ENCODE data around the gene RHBDF2. TPM values are rescaled to one million over a fixed set of nuclear protein-coding genes. Genes with fewer than 3 reads are reported as not detected.

Gene RHBDF2
- total RNA-seq, 1 experiment from 2014 or later, result 39.6 TPM

DNA sequence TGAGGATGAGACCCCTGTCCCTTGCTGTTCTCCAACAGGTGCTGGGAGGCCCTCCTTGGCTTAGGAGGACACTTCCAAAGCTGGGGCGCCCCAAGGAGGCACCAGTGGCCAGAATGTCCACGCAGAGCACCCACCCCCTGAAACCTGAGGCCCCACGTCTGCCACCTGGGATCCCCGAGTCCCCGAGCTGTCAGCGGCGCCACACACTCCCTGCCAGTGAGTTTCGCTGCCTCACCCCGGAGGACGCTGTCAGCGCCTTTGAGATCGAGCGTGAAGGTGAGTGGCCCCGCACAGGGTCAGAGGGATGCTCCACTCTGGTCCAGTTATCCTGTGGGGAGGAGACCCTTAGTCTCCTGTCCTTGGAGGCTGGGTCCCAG lies 32.6 kb downstream of the RHBDF2 start:
- intact Hi-C loops (cut with micrococcal nuclease; ENCODE audit: unreplicated experiment), result loop anchor here (10.0 kb wide), 2 partner anchors 246 to 596 kb away; partner anchors contain the start of gene MXRA7
- no peaks in the 10 kb centered on the region for H3K9me3 ChIP-seq (ENCODE audit: insufficient read depth, low read depth)
- POLR2A ChIA-PET (ENCODE audit: unreplicated experiment), result no interaction called here
- no peak overlapping the region for H2AFZ ChIP-seq
- H3K4me2 ChIP-seq, result no peak overlapping the region
- CTCF ChIA-PET, result no interaction called here
- no peaks in the 10 kb centered on the region for H3F3A ChIP-seq (ENCODE audit: insufficient read depth, low read depth)
- no peak overlapping the region for H3K27ac ChIP-seq
- no peaks in the 10 kb centered on the region for H3K79me2 ChIP-seq (ENCODE audit: low read depth)
- H3K27me3 ChIP-seq (ENCODE audit: insufficient read depth, low read depth), result no peaks in the 10 kb centered on the region
- BruUV-seq (replicated peaks), result no TSS peak
- no peak for DNase-seq
- no peak overlapping the region for H3K4me3 ChIP-seq
- TF ChIP-seq, protein P1, sequence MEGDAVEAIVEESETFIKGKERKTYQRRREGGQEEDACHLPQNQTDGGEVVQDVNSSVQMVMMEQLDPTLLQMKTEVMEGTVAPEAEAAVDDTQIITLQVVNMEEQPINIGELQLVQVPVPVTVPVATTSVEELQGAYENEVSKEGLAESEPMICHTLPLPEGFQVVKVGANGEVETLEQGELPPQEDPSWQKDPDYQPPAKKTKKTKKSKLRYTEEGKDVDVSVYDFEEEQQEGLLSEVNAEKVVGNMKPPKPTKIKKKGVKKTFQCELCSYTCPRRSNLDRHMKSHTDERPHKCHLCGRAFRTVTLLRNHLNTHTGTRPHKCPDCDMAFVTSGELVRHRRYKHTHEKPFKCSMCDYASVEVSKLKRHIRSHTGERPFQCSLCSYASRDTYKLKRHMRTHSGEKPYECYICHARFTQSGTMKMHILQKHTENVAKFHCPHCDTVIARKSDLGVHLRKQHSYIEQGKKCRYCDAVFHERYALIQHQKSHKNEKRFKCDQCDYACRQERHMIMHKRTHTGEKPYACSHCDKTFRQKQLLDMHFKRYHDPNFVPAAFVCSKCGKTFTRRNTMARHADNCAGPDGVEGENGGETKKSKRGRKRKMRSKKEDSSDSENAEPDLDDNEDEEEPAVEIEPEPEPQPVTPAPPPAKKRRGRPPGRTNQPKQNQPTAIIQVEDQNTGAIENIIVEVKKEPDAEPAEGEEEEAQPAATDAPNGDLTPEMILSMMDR (conservative IDR thresholded peaks at IDR 0.05), result no peak
- no peak for TF ChIP-seq EZH2 (IDR thresholded peaks at IDR 0.05; ENCODE audit: low read depth)
- H3K9me2 ChIP-seq (ENCODE audit: insufficient read depth), result no peaks in the 10 kb centered on the region
- H3K36me3 ChIP-seq (ENCODE audit: low read depth), result no peaks in the 10 kb centered on the region
- H4K20me1 ChIP-seq (ENCODE audit: insufficient read depth), result no peaks in the 10 kb centered on the region
- H3K4me1 ChIP-seq (replicated peaks; ENCODE audit: insufficient read depth), result no peaks in the 10 kb centered on the region

DNA sequence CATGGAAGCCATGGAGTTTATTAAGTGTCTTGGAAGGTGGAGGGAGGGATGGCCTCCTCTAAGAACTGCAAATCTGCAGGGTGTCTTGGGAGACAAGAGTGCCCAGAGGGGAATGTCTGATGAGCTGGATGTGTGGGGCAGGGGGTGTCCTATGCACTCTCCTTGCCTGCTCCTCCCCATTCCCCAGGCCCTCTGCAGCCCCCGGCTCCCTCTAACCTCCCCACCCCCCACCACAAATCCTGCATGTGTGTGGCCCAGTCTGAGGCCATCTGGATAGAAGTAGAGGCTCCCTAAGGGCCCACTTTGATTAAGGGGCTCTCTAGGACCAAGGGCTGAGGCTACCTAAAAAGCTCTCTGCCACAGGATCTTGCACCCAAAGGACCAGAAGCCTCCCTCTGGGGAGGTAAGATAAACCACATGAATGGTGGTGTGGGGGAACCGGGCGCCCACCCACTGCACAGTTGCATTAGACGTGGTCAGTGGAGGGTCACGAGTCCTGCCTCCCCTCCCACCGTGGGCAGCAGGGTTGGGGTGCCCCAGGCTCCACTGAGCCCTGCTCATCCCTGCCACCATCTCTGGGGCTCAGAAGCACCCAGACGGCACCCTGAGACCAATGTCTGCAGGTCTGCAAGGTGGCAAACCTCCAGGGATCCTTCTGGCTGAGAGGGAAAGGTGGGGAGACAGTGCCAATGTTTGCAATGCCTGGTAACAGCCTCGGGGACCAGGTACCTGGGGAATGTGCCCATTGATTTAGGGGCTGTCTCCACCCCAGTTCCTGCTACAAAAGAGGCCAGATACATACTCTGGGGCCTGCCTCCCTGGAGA lies 33.2 kb downstream of the RHBDF2 start:
- H3K4me1 ChIP-seq (replicated peaks; ENCODE audit: insufficient read depth), result no peaks in the 10 kb centered on the region
- H3K9me2 ChIP-seq (ENCODE audit: insufficient read depth), result no peaks in the 10 kb centered on the region
- H4K20me1 ChIP-seq (ENCODE audit: insufficient read depth), result no peaks in the 10 kb centered on the region
- CTCF ChIA-PET, result interaction anchor here (0.7 kb wide), 1 partner anchor 9 kb away, joined by 3 read pairs; no protein-coding TSS in a partner anchor
- DNase-seq, result no peak
- intact Hi-C loops (cut with micrococcal nuclease; ENCODE audit: unreplicated experiment), result loop anchor here (1.0 to 10.0 kb wide), 3 partner anchors 79 to 597 kb away; partner anchors contain the start of gene MXRA7
- no peak overlapping the region for H3K4me2 ChIP-seq
- no TSS peak for BruUV-seq (replicated peaks)
- H3K27ac ChIP-seq, result no peak overlapping the region
- H3K79me2 ChIP-seq (ENCODE audit: low read depth), result no peaks in the 10 kb centered on the region
- H3K27me3 ChIP-seq (ENCODE audit: insufficient read depth, low read depth), result no peaks in the 10 kb centered on the region
- H2AFZ ChIP-seq, result no peak overlapping the region
- H3F3A ChIP-seq (ENCODE audit: insufficient read depth, low read depth), result no peaks in the 10 kb centered on the region
- H3K9me3 ChIP-seq (ENCODE audit: insufficient read depth, low read depth), result no peaks in the 10 kb centered on the region
- no peak overlapping the region for H3K4me3 ChIP-seq
- H3K36me3 ChIP-seq (ENCODE audit: low read depth), result no peaks in the 10 kb centered on the region
- POLR2A ChIA-PET (ENCODE audit: unreplicated experiment), result no interaction called here
- no peak for TF ChIP-seq EZH2 (IDR thresholded peaks at IDR 0.05; ENCODE audit: low read depth)
- TF ChIP-seq, protein P1 (conservative IDR thresholded peaks at IDR 0.05), result no peak

DNA sequence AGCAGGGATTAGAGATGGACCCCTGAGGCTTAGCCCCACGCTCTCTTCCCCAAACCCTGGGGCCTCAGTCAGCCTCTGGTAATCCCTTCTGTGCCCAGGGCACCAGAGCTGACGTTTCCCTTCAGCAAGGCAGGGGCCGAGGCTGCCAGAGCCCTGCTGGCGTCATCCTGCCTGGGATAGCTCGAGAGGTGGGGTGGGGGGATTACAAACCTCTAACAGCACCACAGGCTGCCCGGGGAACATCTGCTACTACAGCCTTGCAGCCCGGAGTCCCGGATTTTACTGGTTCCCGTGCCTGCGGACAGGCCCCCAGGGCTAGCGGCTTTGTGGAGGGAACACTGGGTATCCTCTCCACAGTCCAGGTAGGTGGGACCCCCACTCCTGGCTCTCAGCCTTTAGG lies 33.9 kb downstream of the RHBDF2 start, which contains the start of gene AANAT:
Gene AANAT (plus strand): TSS at position 238 of the 400 bp plus-strand sequence. CDS start 1,144 bp downstream, outside the sequence.
- POLR2A ChIA-PET (ENCODE audit: unreplicated experiment), result interaction anchor here (0.6 kb wide), 1 partner anchor 50 kb away, joined by 3 read pairs; no protein-coding TSS in a partner anchor
- no peak within 1 kb of the TSS for H3K4me2 ChIP-seq
- intact Hi-C loops (cut with micrococcal nuclease; ENCODE audit: unreplicated experiment), result loop anchor here (1.0 to 10.0 kb wide), 3 partner anchors 80 to 597 kb away; partner anchors contain the start of gene MXRA7

More for the DNA sequence above, 33.9 kb downstream of the RHBDF2 start, which contains the start of gene AANAT:
- BruUV-seq (replicated peaks), result no TSS peak
- no peaks in the 10 kb centered on the region for H3K27me3 ChIP-seq (ENCODE audit: insufficient read depth, low read depth)
- no peaks in the 10 kb centered on the region for H3K4me1 ChIP-seq (replicated peaks; ENCODE audit: insufficient read depth)
- CTCF ChIA-PET, result interaction anchor here (0.6 to 1.4 kb wide), 3 partner anchors 9 to 79 kb away, joined by 3 to 10 read pairs (median 7); partner anchors contain the start of gene RHBDF2
- no peak for DNase-seq
- H3K27ac ChIP-seq, result no peak within 1 kb of the TSS
- TF ChIP-seq, protein P1 (conservative IDR thresholded peaks at IDR 0.05), result no peak
- no peak for TF ChIP-seq EZH2 (IDR thresholded peaks at IDR 0.05; ENCODE audit: low read depth)
- no peaks in the 10 kb centered on the region for H3F3A ChIP-seq (ENCODE audit: insufficient read depth, low read depth)
- no peaks in the 10 kb centered on the region for H3K9me2 ChIP-seq (ENCODE audit: insufficient read depth)
- no peaks in the 10 kb centered on the region for H4K20me1 ChIP-seq (ENCODE audit: insufficient read depth)
- no peak within 1 kb of the TSS for H2AFZ ChIP-seq
- no peaks in the 10 kb centered on the region for H3K36me3 ChIP-seq (ENCODE audit: low read depth)
- no peak within 1 kb of the TSS for H3K4me3 ChIP-seq
- H3K9me3 ChIP-seq (ENCODE audit: insufficient read depth, low read depth), result no peaks in the 10 kb centered on the region
- H3K79me2 ChIP-seq (ENCODE audit: low read depth), result no peaks in the 10 kb centered on the region

Measured in PC-9 (cell line).